IPS-11a (cell line): ENCODE results near the gene FGFR2.
"Not testable (repeated sequence)": the region's sequence is repeated elsewhere in the genome, so short reads cannot be mapped to it uniquely, and the experiment has no call there.

ENCODE experiments used
- H3K4me3 ChIP-seq: one replicate; pipeline ENCODE4 v1.5.1; 2013; ENCODE audit warnings: low read depth, low read length, control low read depth

FGFR2 gene

DNA sequence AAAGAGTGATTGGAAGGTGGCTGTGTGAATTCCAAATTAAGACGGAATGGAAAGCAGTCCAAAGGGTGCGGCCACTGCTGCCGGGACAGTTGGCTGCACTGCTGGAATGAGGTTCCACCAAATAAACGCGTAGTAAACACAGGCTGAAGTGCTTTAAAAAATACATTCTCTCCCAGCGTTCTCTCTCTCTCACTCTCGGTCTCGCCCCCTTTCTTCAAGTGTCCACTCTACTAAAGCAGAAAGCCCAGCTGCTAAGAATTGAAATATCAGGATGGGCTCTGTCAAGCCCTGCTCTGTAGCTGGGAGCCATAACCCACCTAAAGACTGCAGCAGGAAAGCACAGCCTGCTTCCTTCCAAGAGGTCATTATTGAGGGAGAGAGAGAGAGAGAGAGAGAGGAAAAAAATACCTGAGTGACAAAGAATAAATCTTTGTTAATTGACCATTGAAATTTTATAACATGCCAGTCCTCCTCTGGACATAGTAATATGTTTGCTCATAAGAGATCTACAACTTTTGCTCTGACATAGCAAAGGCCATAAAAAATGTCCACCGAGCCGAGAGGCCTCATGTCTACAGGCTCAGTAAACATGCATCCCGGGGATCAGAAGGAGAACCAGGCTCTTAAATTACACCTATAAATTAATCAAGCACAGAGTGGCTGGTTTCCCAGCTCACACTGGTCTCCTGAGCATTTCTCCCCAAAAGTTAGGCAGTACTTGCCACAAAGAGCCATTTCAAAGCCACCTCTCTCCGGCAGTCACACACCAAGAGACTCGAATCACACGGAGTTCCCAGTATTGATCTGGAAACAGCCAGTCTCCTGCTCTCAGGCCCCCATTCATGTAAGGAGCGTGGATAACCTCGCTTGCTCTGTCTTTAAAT is 72.8 kb downstream of the FGFR2 start:
- no peak overlapping the region for H3K4me3 ChIP-seq

DNA sequence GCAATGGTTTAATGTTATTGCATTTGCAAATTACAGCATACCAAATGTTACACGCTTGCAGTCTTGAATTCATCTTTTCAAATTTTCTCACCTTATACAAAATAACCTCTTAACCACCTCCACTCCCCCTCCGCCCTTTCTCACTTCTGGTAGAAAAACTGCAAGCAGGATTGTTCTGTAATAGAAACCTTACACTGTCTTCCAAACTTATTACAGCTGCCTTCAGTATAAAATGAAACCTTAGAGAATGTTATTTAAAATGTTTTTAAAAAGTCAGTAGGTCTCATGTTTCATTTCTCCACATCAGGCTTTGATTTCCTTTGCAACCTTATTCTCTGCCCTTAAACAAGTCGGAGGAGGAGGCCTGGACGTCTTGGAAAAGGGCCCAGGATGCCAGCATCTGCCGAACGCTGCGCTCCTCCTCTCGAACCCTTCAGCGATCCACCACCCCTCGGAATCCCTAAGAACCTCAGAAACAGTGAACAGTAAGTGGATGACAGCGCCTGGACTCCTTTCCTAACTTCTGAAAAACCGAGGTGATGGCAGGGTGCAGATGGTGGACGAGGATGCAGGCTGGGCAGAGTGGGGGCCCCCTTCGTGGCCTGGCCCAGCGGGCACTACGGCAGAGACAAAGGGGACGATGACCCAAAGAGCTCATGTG is 74.0 kb downstream of the FGFR2 start:
- no peak overlapping the region for H3K4me3 ChIP-seq

DNA sequence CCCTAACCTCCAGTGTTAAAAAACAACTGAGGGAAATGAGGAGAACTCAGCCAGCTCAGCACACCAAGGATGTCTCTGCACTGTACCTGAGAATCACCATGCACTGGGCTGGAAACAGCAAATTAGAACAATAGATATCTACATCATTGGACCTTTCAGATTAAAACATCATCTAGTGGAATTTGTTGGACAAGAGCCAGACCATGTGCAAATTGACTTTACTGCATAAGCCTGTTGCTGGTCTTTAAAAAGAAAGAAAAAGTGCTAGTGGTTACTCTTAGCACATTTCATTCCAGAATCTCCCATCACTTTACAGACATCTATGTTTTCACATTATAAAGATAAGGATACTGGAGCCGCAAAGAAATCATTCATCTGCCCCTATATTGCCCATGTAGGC is 75.4 kb downstream of the FGFR2 start:
- no peak overlapping the region for H3K4me3 ChIP-seq

DNA sequence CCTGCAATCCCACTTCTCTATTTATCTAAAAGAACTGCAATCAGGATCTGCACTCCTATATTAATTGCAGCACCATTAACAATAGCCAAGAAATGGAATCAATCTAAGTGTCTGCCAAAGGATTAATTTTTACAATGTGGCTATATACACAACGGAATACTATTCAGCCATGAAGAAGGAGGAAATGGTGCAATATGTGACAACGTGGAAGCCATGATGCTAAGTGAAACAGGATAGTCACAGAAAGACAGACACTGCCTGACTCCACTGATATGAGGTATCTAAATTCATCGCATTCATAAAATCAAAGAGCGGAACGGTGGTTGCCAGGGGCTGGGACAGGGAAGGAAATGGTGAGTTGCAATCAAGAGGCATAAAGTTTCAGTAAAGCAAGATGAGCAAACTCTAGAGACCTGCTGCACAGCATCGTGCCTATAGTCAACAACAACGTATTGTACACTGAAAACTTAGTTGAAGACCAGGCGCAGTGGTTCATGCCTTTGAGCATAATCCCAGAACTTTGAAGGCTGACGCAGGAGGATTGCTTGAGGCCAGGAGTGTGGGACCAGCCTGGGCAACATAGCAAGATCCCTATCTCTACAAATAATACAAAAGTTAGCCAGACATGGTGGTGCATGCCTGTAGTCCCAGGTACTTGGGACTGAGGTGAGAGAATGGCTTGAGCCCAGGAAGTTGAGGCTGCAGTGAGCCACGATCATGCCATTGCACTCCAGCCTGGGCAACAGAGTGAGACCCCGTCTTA is 76.3 kb downstream of the FGFR2 start:
- H3K4me3 ChIP-seq, result no peak overlapping the region

DNA sequence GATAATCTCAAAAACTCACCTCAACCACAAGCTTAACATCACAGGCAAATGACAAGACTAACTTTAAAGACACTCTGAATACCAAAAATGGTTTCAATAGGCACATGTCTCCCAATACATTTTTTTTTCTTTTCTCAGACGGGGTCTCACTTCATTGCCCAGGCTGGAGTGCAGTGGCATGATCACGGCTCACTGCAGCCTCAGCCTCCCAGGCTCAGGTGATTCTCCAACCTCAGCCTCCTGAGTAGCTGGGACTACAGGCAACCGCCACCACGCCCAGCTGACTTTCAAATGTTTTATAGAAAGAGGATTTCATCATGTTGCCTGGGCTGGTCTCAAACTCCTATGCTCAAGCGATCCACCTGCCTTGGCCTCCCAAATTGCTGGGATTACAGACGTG is 77.7 kb downstream of the FGFR2 start:
- H3K4me3 ChIP-seq, result not testable (repeated sequence)

DNA sequence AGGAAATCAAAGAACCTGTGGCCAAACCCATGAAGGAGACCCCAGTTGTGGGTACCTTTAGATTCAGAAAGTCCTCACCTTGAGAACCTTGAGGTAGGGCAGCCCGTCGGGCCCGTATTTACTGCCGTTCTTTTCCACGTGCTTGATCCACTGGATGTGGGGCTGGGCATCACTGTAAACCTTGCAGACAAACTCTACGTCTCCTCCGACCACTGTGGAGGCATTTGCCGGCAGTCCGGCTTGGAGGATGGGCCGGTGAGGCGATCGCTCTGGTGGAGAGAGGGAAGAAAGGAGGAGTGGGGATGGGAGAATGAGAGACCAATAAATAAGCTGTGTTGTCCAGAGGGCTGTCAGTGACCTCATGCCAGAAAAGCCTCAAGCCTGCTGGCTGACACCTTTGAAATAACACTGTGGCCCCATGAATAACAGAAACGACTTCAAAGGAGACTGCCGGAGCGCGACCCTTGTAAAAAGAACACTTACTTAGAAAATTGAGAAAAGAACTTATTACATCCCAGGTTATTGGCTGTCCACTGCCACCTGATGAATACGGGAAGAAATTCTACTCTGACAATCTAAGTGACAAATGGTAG is 78.2 kb downstream of the FGFR2 start:
- H3K4me3 ChIP-seq, result no peak overlapping the region

DNA sequence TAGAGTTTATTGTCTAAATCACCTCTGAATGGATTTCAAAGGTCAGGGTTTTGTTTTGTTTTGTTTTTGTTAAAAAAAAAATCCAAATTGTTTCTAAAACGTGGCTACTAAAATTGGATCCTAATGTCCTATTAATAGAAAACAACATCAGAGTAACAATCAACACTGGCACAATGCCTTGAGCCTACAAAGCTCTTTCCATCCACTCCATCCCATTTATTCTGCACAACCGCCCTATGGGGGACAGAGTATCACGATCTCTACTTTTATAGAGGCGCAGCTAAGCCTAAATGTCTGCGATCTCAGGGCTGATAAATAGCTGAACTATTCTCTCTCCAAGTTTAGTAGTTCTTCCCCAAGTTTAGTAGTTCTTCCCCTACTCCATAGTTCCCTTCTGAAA is 78.8 kb downstream of the FGFR2 start:
- H3K4me3 ChIP-seq, result no peak overlapping the region

DNA sequence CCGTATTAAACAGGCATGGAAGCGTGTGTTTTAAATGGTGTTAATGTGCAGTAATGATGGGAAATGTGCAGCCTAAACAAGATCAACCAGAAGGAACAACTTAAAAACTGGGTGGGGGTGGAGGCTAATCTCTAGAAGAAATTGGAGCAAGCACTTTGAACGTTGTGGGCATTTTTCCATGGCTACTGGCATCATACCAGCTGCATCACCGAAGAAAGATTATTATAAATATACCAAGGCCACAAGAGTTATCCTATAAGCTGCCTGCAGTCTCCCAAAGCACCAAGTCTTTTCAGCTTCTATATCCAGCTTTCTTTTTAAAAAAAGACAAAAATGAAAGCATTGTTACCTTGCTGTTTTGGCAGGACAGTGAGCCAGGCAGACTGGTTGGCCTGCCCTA is 79.9 kb downstream of the FGFR2 start:
- no peak overlapping the region for H3K4me3 ChIP-seq

DNA sequence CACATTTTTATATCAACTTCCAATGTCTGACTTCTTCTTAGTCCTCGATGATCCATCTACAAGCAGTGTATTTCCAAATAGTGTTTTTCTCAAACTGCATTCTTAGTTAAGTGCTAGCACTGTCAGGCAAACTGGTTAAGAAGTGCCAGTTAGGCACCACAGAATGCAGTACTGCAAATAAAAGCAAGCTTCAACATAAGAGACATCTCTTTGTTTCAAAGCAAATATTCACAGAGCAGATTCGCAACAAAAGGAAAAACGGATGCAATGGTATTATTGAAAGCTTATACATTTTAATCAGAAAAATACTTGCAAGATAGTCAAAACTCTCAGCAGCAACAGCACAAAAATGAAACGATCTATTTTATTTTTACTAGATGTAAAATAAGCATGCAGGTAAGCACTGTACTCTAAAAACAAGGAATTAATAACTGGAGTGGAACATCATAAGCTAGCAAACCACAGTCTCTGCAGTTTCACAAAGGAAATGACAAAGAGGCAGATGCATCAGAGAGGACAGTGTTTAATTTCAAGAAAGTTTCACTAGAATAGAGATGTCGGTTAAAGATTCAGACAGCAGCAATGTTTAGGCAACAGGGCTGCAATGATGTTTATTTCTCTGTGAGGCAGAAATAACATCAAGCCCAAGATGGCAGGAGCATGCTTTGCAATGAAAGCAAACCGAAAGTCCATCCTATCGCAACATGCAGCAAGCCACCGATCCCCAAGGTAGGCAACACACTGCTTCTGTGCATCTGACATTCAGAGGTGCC is 82.0 kb downstream of the FGFR2 start:
- no peak overlapping the region for H3K4me3 ChIP-seq

DNA sequence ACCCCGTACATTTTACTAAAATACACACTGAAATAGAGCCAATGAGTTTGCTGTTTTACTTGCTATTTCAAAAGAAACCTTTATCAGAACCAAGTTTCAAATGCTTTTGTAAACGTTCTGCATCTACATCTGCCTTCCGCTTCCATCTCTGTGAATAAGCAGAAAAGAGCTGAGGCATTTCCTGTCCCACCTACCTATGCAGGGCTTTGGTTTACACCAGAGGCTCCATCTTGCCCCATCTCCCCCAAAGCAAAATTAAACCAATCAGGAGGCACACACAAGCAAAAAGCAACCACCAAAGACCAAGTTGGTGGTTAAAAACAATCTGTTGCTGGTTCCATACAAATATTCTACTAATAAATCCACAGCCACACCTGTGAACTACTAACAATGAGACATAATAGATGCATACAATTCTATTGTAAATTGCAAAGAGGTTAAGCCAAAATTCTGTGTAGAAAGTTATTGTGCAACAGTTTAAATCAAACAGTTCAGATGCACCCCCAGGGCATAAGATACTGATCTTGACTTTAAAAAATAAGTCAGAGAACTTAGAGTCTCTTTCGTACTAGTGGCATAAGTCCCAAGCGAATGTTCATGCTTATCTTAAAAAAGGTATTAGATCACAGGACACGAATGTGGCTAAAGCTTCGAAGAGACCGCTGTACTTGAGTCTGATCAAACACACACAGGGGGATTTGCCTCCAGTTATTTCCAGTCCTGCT is 83.9 kb downstream of the FGFR2 start:
- H3K4me3 ChIP-seq, result no peak overlapping the region

DNA sequence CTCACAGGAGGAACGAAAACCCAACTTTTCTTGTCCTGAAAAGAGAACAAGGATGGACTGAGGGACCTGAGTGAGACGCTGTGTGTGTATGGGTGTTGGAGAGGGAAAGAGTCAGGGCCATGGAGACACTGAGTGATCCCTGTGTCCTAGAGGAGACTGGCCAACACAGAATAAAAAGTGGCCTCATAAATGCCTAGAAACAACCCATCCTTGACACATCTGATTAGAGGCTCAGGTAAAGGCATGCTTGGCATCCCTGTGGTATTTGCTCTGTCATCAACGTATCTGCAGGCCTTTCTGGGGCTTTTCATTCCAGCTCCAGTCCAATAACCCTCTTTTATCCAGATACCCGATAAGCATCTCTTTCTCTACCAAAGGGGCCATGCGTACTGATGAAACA is 86.3 kb downstream of the FGFR2 start:
- no peak overlapping the region for H3K4me3 ChIP-seq

DNA sequence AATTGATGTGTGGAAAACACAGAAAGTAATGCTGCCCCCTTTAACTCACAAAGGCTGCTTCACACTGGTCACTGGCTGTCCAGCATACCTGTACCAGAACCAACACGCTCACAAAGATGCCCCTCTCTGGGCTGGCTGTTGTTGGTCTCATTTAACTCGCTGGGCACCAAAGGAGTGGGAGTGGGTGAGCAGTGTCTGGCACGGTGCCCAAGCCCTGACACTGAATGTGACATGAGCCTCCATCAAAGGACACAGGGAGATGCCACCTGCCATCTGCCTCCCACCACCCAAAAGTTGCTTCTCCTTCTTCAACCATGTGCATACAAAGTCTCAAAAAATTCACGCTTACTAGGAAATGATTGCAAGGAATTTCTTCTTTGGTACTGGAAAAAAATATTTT is 86.8 kb downstream of the FGFR2 start:
- no peak overlapping the region for H3K4me3 ChIP-seq

DNA sequence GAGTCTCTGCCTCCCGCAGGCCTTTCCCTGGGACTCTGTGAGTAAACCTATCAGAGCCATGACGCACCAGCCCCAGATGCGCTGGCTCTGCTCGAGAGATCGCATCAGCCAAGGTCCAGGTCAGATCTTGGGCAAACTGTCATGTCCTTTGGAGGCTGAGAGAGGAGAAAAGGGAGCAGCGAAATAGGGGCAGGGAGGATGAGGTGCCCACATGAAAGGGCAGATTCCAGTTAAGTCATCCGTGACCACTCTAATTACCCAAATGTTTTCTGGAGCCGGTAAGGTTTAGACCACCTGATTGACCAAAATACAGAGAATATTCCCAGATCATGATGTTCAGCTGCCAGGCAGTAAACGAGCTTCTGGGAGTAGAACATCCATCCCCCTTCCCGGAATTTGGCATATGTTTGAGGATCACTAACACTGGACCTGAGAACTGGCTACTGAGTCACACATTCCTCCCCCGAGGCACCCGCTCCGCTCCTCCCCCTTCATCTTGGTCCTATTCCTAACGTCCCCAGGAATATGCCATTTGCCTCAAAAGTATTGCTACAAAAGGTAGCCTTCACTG is 88.0 kb downstream of the FGFR2 start:
- no peak overlapping the region for H3K4me3 ChIP-seq

DNA sequence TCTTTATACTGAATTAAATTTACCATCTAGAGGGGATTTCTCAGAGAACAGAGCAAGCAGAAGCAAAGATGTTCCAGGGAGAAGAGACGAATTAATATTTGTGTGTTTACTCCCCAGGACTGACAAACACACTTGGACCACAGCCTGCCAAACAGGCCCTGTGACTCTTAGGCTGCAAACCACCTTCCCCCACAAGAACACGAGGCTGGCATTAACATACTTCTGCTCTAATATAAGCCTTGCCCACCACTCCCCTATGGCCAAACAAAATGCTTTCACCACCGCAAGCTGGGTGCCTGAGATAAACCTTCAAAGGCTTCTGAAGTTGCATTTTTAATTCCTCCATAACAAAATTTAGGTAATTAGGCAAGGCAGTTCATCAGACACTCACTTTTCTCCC is 88.4 kb downstream of the FGFR2 start:
- no peak overlapping the region for H3K4me3 ChIP-seq

DNA sequence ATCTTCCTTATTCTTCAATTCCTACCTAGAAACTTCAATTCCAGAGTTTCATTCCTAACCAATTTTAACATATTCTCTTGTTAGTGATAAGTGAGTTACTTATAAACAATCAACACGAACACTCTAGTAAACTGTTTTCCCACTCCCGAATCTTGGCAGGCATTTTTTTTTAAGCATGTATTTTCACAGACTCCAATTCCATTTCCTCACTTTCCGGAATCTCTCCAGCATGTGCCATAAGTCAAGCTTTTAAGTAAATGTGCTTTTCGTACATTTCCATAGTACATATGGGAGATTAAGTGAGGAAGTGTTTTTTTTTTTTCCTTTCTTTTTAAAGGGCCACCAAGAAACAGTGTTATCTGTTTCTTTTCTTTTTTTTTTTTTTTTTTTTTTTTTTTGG is 89.1 kb downstream of the FGFR2 start:
- H3K4me3 ChIP-seq, result no peak overlapping the region

DNA sequence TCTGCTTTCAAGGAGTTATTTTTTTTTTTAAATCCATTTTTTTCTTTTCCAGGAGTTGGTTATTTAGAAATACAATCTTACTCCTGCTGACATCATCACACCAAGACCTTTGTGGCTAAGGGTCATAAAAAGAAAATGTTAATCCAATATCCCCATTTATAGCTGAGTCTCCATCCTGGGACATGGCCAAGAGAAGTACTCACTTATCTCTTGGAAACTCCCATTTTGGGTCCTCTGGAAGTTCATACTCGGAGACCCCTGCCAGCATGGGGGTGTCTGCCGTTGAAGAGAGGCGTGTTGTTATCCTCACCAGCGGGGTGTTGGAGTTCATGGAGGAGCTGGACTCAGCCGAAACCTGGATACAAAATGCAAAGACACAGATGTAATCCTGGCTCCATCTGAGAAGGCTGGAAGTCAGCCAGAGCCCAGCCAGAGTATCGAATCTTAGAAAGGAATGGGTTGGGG is 94.6 kb downstream of the FGFR2 start:
- H3K4me3 ChIP-seq, result no peak overlapping the region

DNA sequence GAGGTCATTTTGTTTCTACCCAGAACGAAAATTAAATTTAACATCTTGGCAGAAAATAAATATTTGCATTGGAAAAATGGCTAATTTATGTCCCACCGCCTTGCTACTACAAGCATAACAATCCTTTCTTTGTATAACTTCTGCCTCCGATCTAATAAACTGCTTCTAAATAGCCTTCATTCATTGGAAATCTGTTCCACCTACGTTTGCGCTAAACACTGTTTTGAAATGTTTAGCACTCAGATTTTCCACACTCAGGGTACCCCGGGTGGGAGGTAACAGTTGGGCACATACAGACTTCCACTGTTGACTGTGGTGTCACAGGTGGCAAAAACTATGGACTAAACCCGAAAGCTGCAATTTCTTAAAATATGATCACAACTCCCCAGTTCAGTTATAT is 96.4 kb downstream of the FGFR2 start:
- H3K4me3 ChIP-seq, result no peak overlapping the region

DNA sequence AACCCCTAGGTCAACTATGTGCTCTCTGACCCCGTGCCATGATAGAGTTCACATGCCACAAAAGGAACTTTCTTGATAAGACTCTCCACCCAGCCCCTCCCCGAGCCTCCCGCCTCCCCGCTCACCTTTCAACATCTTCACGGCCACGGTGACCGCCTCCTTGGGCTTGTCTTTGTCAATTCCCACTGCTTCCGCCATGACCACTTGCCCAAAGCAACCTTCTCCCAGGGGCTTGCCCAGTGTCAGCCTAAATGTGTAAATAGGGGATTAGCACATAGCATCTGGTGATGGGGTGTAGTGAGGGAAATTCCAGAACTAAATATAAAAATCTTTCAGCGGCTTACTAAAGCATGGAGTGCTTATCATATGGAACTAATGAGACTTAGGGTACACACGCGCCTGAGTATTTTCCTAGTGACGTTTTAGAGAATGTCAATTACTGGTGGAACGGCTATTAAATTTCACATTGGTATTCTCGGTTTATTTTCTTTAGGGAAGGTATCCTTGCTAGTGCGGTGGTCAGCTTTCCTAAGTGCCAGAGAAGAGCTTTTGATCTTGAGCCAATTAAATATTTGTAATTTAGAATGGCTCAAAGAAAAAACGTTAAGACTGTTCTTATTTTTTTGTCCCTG is 97.4 kb downstream of the FGFR2 start:
- H3K4me3 ChIP-seq, result no peak overlapping the region
